Fibroblast of villous mesenchyme (primary cell): Measurements from ENCODE around the gene AMIGO1. TPM values are rescaled to one million over a fixed set of nuclear protein-coding genes. Genes with fewer than 3 reads are reported as not detected.
A peak's percentile ranks its signal among the peaks of the same experiment; 100 is the strongest.

Experiments used
- DNase-seq: peaks from one replicate; pipeline ENCODE4 v3.0.0-alpha.2; 2010; ENCODE audit warnings: low read depth
- H3K4me3 ChIP-seq: 2 replicates; pipeline ENCODE4 v1.5.1; 2011; ENCODE audit warnings: low read depth, mild to moderate bottlenecking, low read length
- total RNA-seq: library from RNA; depleted of rRNA; stranded (reverse); fragments of >200 nt; gene quantifications from 2 replicates; pipeline ENCODE4 v1.2.3, GENCODE V29; 2012
- TF ChIP-seq, protein P1 (sequence below): IDR thresholded peaks from 2 replicates; pipeline ENCODE4 v1.5.1; 2012; ENCODE audit warnings: low read depth, mild to moderate bottlenecking, low read length; ENCODE audit not compliant: insufficient read depth

AMIGO1 gene
- total RNA-seq, 1 donor: 3.5 TPM

GRCh38 chr1:109470245-109470644 is 39.3 kb downstream of the AMIGO1 start:
- TF ChIP-seq, protein P1, sequence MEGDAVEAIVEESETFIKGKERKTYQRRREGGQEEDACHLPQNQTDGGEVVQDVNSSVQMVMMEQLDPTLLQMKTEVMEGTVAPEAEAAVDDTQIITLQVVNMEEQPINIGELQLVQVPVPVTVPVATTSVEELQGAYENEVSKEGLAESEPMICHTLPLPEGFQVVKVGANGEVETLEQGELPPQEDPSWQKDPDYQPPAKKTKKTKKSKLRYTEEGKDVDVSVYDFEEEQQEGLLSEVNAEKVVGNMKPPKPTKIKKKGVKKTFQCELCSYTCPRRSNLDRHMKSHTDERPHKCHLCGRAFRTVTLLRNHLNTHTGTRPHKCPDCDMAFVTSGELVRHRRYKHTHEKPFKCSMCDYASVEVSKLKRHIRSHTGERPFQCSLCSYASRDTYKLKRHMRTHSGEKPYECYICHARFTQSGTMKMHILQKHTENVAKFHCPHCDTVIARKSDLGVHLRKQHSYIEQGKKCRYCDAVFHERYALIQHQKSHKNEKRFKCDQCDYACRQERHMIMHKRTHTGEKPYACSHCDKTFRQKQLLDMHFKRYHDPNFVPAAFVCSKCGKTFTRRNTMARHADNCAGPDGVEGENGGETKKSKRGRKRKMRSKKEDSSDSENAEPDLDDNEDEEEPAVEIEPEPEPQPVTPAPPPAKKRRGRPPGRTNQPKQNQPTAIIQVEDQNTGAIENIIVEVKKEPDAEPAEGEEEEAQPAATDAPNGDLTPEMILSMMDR: no peak
- no peak overlapping the region for H3K4me3 ChIP-seq
- no peak for DNase-seq

GRCh38 chr1:109468903-109469302 is 40.6 kb downstream of the AMIGO1 start:
- TF ChIP-seq, protein P1: no peak
- DNase-seq: no peak
- H3K4me3 ChIP-seq: no peak overlapping the region

- DNase-seq: no peak
- H3K4me3 ChIP-seq: no peak overlapping the region
- TF ChIP-seq, protein P1: no peak
Observed at GRCh38 chr1:109468061-109468460, 41.5 kb downstream of the AMIGO1 start.

- TF ChIP-seq, protein P1: no peak
- no peak for DNase-seq
- H3K4me3 ChIP-seq: peak overlapping the region; percentile 65
Observed at GRCh38 chr1:109467301-109467777, 42.2 kb downstream of the AMIGO1 start.

GRCh38 chr1:109466452-109467300 is 42.9 kb downstream of the AMIGO1 start, which contains the start of gene SYPL2:
TSS of gene SYPL2 (plus strand) at chr1:109466546. CDS start at chr1:109466844, 298 bp downstream.
- TF ChIP-seq, protein P1: no peak

GRCh38 chr1:109466125-109466451 is 43.4 kb downstream of the AMIGO1 start:
- TF ChIP-seq, protein P1: no peak
- peak; percentile 20 for DNase-seq
- peak overlapping the region; percentile 65 for H3K4me3 ChIP-seq

More at GRCh38 chr1:109466452-109467300, 42.9 kb downstream of the AMIGO1 start, which contains the start of gene SYPL2:
- DNase-seq: peak; percentile 37
- peak within 1 kb of the TSS; percentile 65 for H3K4me3 ChIP-seq

DNA sequence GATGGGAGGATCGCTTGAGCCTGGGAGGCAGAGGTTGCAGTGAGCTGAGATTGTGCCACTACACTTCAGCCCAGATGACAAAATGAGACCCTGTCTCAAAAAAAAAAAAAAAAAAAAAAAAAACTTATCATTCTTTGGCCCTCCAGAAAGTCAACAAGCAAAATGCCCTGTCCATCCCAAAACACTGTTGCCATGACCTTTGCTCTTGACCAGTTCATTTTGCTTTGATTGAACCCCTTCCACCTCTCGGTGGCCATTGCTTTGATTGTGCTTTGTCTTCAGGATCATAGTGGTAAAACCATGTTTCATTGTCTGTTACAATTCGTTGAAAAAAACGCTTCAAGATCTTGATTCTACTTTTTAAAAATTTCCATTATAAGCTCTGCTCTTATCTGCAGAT is 51.7 kb downstream of the AMIGO1 start:
- H3K4me3 ChIP-seq: no peak overlapping the region
- TF ChIP-seq, protein P1: no peak
- no peak for DNase-seq
